ENCODE data around the gene PLCG2.

DNA sequence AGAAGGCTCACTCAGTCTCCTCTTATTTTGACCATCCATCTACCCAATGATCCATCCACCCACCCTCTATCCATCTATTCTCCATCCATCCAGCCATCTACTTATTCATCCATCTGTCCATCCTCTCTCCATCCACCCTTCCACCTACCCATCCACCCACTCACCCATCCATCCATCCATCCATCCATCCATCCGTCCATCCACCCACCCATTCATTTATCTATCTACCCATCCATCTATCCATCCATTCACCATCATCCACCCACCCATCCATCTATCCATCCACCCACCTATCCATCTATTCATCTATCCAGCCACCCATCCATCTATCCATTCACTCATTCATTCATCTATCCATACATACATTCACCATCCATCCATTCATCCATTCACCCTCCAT is 45.8 kb upstream of the PLCG2 start:
- TF ChIP-seq SUZ12 (IDR thresholded peaks at IDR 0.05) (no peak), LEF1 (IDR thresholded peaks at IDR 0.05; ENCODE audit: borderline replicate concordance) (no peak), PKNOX1 (IDR thresholded peaks at IDR 0.05) (no peak), ARNT (IDR thresholded peaks at IDR 0.05) (no peak), HDGF (IDR thresholded peaks at IDR 0.05; ENCODE audit: borderline replicate concordance) (no peak), FOXM1 (IDR thresholded peaks at IDR 0.05; ENCODE audit: borderline replicate concordance) (no peak), BHLHE40 (IDR thresholded peaks at IDR 0.05; ENCODE audit: borderline replicate concordance) (no peak), CTBP1 (IDR thresholded peaks at IDR 0.05; ENCODE audit: borderline replicate concordance) (no peak), ELF4 (IDR thresholded peaks at IDR 0.05) (no peak), SP1 (IDR thresholded peaks at IDR 0.05) (no peak), NFRKB (IDR thresholded peaks at IDR 0.05) (no peak), TARDBP (IDR thresholded peaks at IDR 0.05) (no peak)
